GM23248 (cell line): Measurements from ENCODE around the gene P3H3.

Experiments used
- EZH2 ChIP-seq: fragments of 200-600 bp; sonication (generic); IDR thresholded peaks from 2 replicates; pipeline ENCODE4 v1.6.1; 2018; ENCODE audit warnings: antibody characterized with exemption, mild to moderate bottlenecking; ENCODE audit not compliant: insufficient read depth, poor library complexity, severe bottlenecking
- EZH2phosphoT487 ChIP-seq: fragments of 200-600 bp; sonication (generic); IDR thresholded peaks from 2 replicates; pipeline ENCODE4 v1.6.1; 2018; ENCODE audit warnings: antibody characterized with exemption, moderate library complexity, mild to moderate bottlenecking, low read depth; ENCODE audit not compliant: insufficient read depth

- no peak for TF ChIP-seq EZH2
- no peak for TF ChIP-seq EZH2phosphoT487
Measured at GRCh38 chr12:6809056-6809455, 19.2 kb upstream of the P3H3 start.
